CD4-positive, alpha-beta T cell treated with Interleukin-6 for 4 hours (primary cell): Measurements from ENCODE around the gene FBXO33.
"Not testable (repeated sequence)": the region's sequence is repeated elsewhere in the genome, so short reads cannot be mapped to it uniquely, and the experiment has no call there.

ENCODE experiments used
- DNase-seq: peaks from one replicate; pipeline ENCODE4 v3.0.0-alpha.2; 2020; ENCODE audit warnings: mixed read lengths

Gene FBXO33

GRCh38 chr14:39368261-39368959, 63.8 kb downstream of the FBXO33 start:
- peak; percentile 42 for DNase-seq

GRCh38 chr14:39367387-39367751, 64.9 kb downstream of the FBXO33 start:
- no peak for DNase-seq

GRCh38 chr14:39366460-39367386, 65.5 kb downstream of the FBXO33 start:
- DNase-seq: no peak

- DNase-seq: no peak
Measured at GRCh38 chr14:39365354-39365753, 66.9 kb downstream of the FBXO33 start.

- DNase-seq: no peak
Measured at GRCh38 chr14:39364509-39364908, 67.7 kb downstream of the FBXO33 start.

- not testable (repeated sequence) for DNase-seq
Measured at GRCh38 chr14:39361556-39361955, 70.7 kb downstream of the FBXO33 start.

GRCh38 chr14:39360316-39360715, 71.9 kb downstream of the FBXO33 start:
- DNase-seq: no peak

GRCh38 chr14:39359069-39359468, 73.2 kb downstream of the FBXO33 start:
- not testable (repeated sequence) for DNase-seq

GRCh38 chr14:39351708-39352107, 80.5 kb downstream of the FBXO33 start:
- no peak for DNase-seq

- no peak for DNase-seq
Measured at GRCh38 chr14:39350866-39351265, 81.4 kb downstream of the FBXO33 start.
